ENCODE results near the gene LRRC36.
"Not testable (repeated sequence)": the region's sequence is repeated elsewhere in the genome, so short reads cannot be mapped to it uniquely, and the experiment has no call there.

The LRRC36 gene

GRCh38 chr16:67413978-67414911 lies 87.6 kb downstream of the LRRC36 start:
- in situ Hi-C loops (cut with MboI; ENCODE audit: low pct_unique_long_range_greater_than_20kb, low sequenced_read_pairs): no loop called here
- no peak for DNase-seq

- in situ Hi-C loops (cut with MboI; ENCODE audit: low pct_unique_long_range_greater_than_20kb, low sequenced_read_pairs); DNase-seq: not testable (repeated sequence)
Observed at GRCh38 chr16:67415421-67415820, 88.8 kb downstream of the LRRC36 start.

GRCh38 chr16:67415872-67416793 lies 89.5 kb downstream of the LRRC36 start, which contains the start of gene ZDHHC1:
Gene ZDHHC1, minus strand, starts transcription at chr16:67416477. Its CDS starts 8,702 bp downstream, at chr16:67407775.
- DNase-seq: peak; percentile 63
- in situ Hi-C loops (cut with MboI; ENCODE audit: low pct_unique_long_range_greater_than_20kb, low sequenced_read_pairs): no loop called here

- in situ Hi-C loops (cut with MboI; ENCODE audit: low pct_unique_long_range_greater_than_20kb, low sequenced_read_pairs): no loop called here
- DNase-seq: no peak
Observed at GRCh38 chr16:67417333-67418061, 90.9 kb downstream of the LRRC36 start.

GRCh38 chr16:67419502-67419901 lies 92.9 kb downstream of the LRRC36 start:
- no peak for DNase-seq
- in situ Hi-C loops (cut with MboI; ENCODE audit: low pct_unique_long_range_greater_than_20kb, low sequenced_read_pairs): no loop called here

GRCh38 chr16:67419931-67420330 lies 93.3 kb downstream of the LRRC36 start:
- DNase-seq: no peak
- in situ Hi-C loops (cut with MboI; ENCODE audit: low pct_unique_long_range_greater_than_20kb, low sequenced_read_pairs): no loop called here

- no peak for DNase-seq
- in situ Hi-C loops (cut with MboI; ENCODE audit: low pct_unique_long_range_greater_than_20kb, low sequenced_read_pairs): no loop called here
Observed at GRCh38 chr16:67421030-67421429, 94.4 kb downstream of the LRRC36 start.

- DNase-seq: no peak
- in situ Hi-C loops (cut with MboI; ENCODE audit: low pct_unique_long_range_greater_than_20kb, low sequenced_read_pairs): no loop called here
Observed at GRCh38 chr16:67423015-67423414, 96.4 kb downstream of the LRRC36 start.

- no peak for DNase-seq
- in situ Hi-C loops (cut with MboI; ENCODE audit: low pct_unique_long_range_greater_than_20kb, low sequenced_read_pairs): no loop called here
Observed at GRCh38 chr16:67423611-67424260, 97.1 kb downstream of the LRRC36 start.

- in situ Hi-C loops (cut with MboI; ENCODE audit: low pct_unique_long_range_greater_than_20kb, low sequenced_read_pairs): no loop called here
- no peak for DNase-seq
Observed at GRCh38 chr16:67424261-67424615, 97.6 kb downstream of the LRRC36 start.

GRCh38 chr16:67425061-67425460 lies 98.4 kb downstream of the LRRC36 start:
- in situ Hi-C loops (cut with MboI; ENCODE audit: low pct_unique_long_range_greater_than_20kb, low sequenced_read_pairs): no loop called here
- no peak for DNase-seq

- DNase-seq: no peak
- in situ Hi-C loops (cut with MboI; ENCODE audit: low pct_unique_long_range_greater_than_20kb, low sequenced_read_pairs): no loop called here
Observed at GRCh38 chr16:67425580-67425979, 99.0 kb downstream of the LRRC36 start.

GRCh38 chr16:67426022-67426421 lies 99.4 kb downstream of the LRRC36 start:
- in situ Hi-C loops (cut with MboI; ENCODE audit: low pct_unique_long_range_greater_than_20kb, low sequenced_read_pairs): no loop called here
- DNase-seq: no peak

- DNase-seq: no peak
- in situ Hi-C loops (cut with MboI; ENCODE audit: low pct_unique_long_range_greater_than_20kb, low sequenced_read_pairs): no loop called here
Observed at GRCh38 chr16:67426950-67427349, 100.3 kb downstream of the LRRC36 start.

- in situ Hi-C loops (cut with MboI; ENCODE audit: low pct_unique_long_range_greater_than_20kb, low sequenced_read_pairs): no loop called here
- DNase-seq: peak; percentile 68
Observed at GRCh38 chr16:67428146-67428731, 101.6 kb downstream of the LRRC36 start.

GRCh38 chr16:67429053-67429798 lies 102.6 kb downstream of the LRRC36 start:
- in situ Hi-C loops (cut with MboI; ENCODE audit: low pct_unique_long_range_greater_than_20kb, low sequenced_read_pairs): no loop called here
- DNase-seq: no peak

- no peak for DNase-seq
- in situ Hi-C loops (cut with MboI; ENCODE audit: low pct_unique_long_range_greater_than_20kb, low sequenced_read_pairs): no loop called here
Observed at GRCh38 chr16:67429799-67430503, 103.3 kb downstream of the LRRC36 start.

Data from KBM-7 (cell line).